Measurements from ENCODE around the gene NHLH2.

Gene NHLH2

DNA sequence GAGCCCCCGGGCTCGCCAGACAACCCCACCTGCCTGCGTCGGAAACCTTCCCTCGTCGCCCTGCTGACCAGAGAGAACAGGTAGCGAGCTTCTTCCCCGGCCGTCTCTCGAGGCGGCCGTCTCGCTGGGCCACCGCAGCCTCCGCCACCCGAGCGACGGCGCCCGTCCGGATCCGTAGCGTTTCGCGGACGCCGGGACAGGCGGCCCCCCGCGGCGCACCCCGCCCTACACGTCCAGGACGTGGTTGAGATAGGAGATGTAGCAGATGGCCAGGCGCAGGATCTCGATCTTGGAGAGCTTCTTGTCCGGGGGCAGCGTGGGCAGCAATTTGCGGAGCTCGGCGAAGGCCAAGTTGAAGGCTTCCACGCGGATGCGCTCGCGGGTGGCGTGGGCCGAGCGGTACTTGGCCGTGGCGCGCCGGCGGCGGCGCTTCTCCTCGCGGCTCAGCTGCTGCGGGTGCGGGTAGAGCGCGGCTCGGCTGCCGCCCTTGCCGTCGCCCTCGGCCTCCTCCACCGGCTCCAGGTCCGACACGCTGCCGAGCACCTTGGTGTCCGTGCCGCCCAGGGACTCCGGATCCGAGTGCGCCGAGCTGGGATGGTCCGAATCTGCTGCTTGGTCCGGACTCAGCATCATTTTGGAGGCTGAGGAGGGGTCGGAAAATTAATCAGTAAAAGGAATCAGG lies 3.0 kb downstream of the NHLH2 start:
- Histone ChIP-seq H3K27ac (no peak overlapping the region), H3K27me3 (peaks cover 0 to 74% of the 10 kb centered on the region in 2 donors), H3K9me3 (no peaks in the 10 kb centered on the region), H3K36me3 (no peaks in the 10 kb centered on the region), H3K4me3 (peak overlapping the region; percentile 30 to 45), H3K4me1 (peaks cover 0 to 24% (median 23%) of the 10 kb centered on the region in 4 donors)
- no peak for DNase-seq
- intact Hi-C loops (cut with DNase I; ENCODE audit: low total_unique reads) = no loop called here
- TF ChIP-seq, protein P1, sequence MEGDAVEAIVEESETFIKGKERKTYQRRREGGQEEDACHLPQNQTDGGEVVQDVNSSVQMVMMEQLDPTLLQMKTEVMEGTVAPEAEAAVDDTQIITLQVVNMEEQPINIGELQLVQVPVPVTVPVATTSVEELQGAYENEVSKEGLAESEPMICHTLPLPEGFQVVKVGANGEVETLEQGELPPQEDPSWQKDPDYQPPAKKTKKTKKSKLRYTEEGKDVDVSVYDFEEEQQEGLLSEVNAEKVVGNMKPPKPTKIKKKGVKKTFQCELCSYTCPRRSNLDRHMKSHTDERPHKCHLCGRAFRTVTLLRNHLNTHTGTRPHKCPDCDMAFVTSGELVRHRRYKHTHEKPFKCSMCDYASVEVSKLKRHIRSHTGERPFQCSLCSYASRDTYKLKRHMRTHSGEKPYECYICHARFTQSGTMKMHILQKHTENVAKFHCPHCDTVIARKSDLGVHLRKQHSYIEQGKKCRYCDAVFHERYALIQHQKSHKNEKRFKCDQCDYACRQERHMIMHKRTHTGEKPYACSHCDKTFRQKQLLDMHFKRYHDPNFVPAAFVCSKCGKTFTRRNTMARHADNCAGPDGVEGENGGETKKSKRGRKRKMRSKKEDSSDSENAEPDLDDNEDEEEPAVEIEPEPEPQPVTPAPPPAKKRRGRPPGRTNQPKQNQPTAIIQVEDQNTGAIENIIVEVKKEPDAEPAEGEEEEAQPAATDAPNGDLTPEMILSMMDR (IDR thresholded peaks at IDR 0.05) = no peak

DNA sequence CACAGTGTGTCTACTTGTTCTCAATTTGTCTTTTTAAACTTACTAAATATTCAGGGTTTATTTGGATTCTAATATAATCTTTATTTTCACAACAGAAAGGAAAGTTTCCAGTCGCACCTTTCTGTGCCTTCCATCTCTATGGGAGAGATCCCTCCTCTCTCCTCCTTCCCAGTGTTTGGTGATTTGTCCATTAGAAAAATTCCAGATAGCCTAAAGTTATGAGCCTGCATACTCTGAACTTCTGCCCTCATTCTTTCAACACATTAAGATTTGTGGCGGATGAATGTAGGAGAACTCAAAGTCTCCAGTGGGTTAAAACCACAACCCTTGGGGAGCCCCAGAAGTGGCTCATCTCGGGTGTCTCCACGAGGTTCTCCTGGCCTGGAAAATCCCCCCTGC lies 3.6 kb downstream of the NHLH2 start:
- intact Hi-C loops (cut with DNase I; ENCODE audit: low total_unique reads) = no loop called here

DNA sequence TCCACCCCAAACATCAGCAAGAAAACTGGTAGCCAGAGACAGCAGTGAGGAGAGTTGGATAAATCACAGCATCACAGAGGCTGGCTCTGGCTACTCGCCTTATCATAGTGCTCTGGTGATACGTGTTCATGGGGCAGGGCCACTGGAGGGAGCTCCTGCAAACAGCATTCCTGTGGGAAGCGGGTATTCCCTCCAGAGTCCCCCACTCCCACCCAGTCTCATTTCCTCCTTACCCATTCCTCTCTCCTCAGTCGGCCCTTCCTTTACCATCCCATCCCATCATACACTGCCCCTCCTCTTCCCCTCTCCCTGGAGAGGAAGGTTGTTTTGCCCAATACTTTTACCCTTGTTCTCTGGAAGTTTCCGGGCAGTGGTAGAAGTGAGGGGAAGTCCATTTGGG lies 7.1 kb downstream of the NHLH2 start:
- intact Hi-C loops (cut with DNase I; ENCODE audit: low total_unique reads) = no loop called here
- H3K4me3 ChIP-seq = no peak overlapping the region
- H3K27me3 ChIP-seq = peaks cover 0 to 41% of the 10 kb centered on the region in 2 donors
- no peak for DNase-seq
- H3K27ac ChIP-seq = no peak overlapping the region
- H3K36me3 ChIP-seq = no peaks in the 10 kb centered on the region
- H3K9me3 ChIP-seq = no peaks in the 10 kb centered on the region
- peaks cover 0 to 19% (median 16%) of the 10 kb centered on the region in 4 donors for H3K4me1 ChIP-seq
- TF ChIP-seq, protein P1 (IDR thresholded peaks at IDR 0.05) = no peak

More for the DNA sequence above, 3.6 kb downstream of the NHLH2 start:
- TF ChIP-seq, protein P1 (IDR thresholded peaks at IDR 0.05) = no peak
- Histone ChIP-seq H3K4me1 (peaks cover 0 to 24% (median 23%) of the 10 kb centered on the region in 4 donors), H3K36me3 (no peaks in the 10 kb centered on the region), H3K27me3 (peaks cover 0 to 71% of the 10 kb centered on the region in 2 donors), H3K9me3 (no peaks in the 10 kb centered on the region), H3K27ac (no peak overlapping the region), H3K4me3 (no peak overlapping the region)
- no peak for DNase-seq

DNA sequence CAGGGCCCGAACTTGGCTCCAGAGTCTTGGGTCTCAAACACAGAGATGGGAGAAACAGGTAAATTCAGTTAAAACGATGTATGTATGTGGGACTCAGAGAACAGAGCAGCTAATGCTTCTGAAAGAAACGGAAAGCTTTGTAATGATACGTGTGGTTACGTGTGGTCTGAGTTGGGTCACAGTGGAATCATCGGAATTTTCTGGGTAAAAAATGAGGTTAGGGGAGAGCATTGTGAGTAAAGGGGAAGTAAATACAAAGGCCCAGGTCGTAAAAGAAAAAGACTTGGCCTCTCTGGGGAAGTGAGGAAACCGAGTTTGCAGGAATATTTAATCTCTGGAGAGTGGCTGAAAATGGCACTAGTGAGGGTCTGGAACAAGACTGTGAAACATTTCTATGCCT lies 8.3 kb downstream of the NHLH2 start:
- no peak for DNase-seq
- Histone ChIP-seq H3K4me3 (no peak overlapping the region), H3K4me1 (peaks cover 0 to 18% (median 11%) of the 10 kb centered on the region in 4 donors), H3K36me3 (no peaks in the 10 kb centered on the region), H3K27me3 (peaks cover 0 to 28% of the 10 kb centered on the region in 2 donors), H3K27ac (no peak overlapping the region), H3K9me3 (no peaks in the 10 kb centered on the region)
- intact Hi-C loops (cut with DNase I; ENCODE audit: low total_unique reads) = no loop called here
- TF ChIP-seq, protein P1 (IDR thresholded peaks at IDR 0.05) = no peak

DNA sequence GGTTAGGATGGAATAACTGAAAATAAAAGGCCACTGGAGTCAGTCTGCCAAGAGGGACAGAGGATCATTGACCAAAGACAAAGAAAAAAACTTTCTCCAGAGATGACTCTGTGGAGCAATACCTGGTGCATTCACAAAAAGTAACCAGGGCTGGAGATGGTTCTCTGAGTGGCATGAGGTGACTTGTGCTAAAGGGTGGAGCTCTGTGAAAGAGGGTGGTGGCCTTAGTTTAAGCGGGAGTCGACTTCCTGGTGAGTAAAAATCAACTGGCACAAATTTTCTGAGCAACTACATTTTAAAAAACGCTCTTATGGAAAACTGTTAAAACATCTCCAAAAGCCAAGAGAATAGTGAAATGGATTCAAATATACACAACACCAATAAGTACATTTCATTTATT lies 10.0 kb downstream of the NHLH2 start:
- intact Hi-C loops (cut with DNase I; ENCODE audit: low total_unique reads) = no loop called here
- Histone ChIP-seq H3K27me3 (peaks cover 0 to 20% of the 10 kb centered on the region in 2 donors), H3K27ac (no peak overlapping the region), H3K4me3 (no peak overlapping the region), H3K9me3 (no peaks in the 10 kb centered on the region), H3K4me1 (peaks cover 0 to 17% (median 10%) of the 10 kb centered on the region in 4 donors), H3K36me3 (no peaks in the 10 kb centered on the region)
- DNase-seq = no peak
- TF ChIP-seq, protein P1 (IDR thresholded peaks at IDR 0.05) = no peak

Measured in tibial artery (tissue), 4 donors.